Muscle layer of colon (tissue), 2 donors: Measurements from ENCODE around the gene NDE1.
A peak's percentile ranks its signal among the peaks of the same experiment; 100 is the strongest.
"Not testable (repeated sequence)": the region's sequence is repeated elsewhere in the genome, so short reads cannot be mapped to it uniquely, and the experiment has no call there.

Source experiments
- H3K27ac ChIP-seq: one replicate; pipeline ENCODE4 v1.7.0; 2013; ENCODE audit warnings: low read depth, mild to moderate bottlenecking, low read length, moderate library complexity
- H3K27me3 ChIP-seq, 2 donors: one replicate each; pipeline ENCODE4 v1.7.0; 2013; ENCODE audit warnings: low read length in 2 of 2, mild to moderate bottlenecking in 2 of 2; ENCODE audit not compliant: insufficient read depth in 2 of 2, control insufficient read depth in 1 of 2
- H3K36me3 ChIP-seq: one replicate; pipeline ENCODE4 v1.7.0; 2013; ENCODE audit warnings: mild to moderate bottlenecking, low read length; ENCODE audit not compliant: insufficient read depth
- H3K4me1 ChIP-seq: one replicate; pipeline ENCODE4 v1.7.0; 2013; ENCODE audit warnings: mild to moderate bottlenecking, low read length; ENCODE audit not compliant: insufficient read depth
- H3K4me3 ChIP-seq, 2 donors: one replicate each; pipeline ENCODE4 v1.7.0; 2013; ENCODE audit warnings: low read length in 2 of 2, low read depth in 1 of 2, mild to moderate bottlenecking in 1 of 2, moderate library complexity in 1 of 2
- H3K9ac ChIP-seq: one replicate; pipeline ENCODE4 v1.7.0; 2013; ENCODE audit warnings: low read length
- H3K9me3 ChIP-seq: one replicate; pipeline ENCODE4 v1.7.0; 2013; ENCODE audit warnings: mild to moderate bottlenecking, low read length
- donor health status: abdominal sarcoma.
- donor health status: Adenocarcinoma of cecum.

NDE1 gene, protein sequence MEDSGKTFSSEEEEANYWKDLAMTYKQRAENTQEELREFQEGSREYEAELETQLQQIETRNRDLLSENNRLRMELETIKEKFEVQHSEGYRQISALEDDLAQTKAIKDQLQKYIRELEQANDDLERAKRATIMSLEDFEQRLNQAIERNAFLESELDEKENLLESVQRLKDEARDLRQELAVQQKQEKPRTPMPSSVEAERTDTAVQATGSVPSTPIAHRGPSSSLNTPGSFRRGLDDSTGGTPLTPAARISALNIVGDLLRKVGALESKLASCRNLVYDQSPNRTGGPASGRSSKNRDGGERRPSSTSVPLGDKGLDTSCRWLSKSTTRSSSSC

DNA sequence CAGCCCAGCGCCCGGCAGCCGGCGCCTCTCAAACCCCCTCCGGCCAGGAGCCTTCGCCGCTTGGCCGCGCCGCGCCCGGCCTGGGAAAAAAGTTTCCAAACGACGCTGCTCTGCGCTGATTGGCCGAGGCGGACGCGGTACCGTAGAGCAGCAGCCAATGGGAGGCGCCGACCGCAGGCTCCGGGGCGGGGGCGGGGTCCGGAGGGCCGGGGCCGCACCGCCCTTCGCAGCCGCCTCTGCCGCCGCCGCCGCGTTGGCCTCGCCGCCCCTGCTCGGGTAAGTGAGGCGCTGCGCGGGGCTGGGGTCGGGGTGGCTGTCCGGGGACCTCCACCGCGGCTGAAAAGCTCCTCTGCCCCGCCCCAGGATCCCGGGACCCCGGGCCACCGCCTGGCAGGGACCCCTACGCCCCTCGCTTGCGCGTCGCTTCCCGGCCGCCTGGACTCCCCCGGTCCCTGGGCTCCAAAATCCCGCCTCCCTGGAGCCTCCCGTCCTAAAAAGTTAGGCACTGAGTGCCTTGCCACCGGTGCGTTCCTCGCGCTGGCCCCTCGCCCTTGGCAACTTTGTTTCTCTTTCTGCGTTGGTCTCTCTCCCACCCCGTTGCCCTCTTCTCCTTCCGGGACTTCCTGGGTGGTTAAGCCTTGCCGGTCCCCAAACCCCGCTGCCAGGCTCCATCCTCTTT lies at the start of gene NDE1:
Gene NDE1, plus strand, starts transcription at position 227 of the 679 bp plus-strand sequence. CDS start 14,534 bp downstream, outside the sequence.
- peak within 1 kb of the TSS; percentile 95 for H3K27ac ChIP-seq
- H3K4me1 ChIP-seq = peaks cover 30% of the 10 kb centered on the region
- H3K4me3 ChIP-seq = peak within 1 kb of the TSS; percentile 81 to 94
- no peaks in the 10 kb centered on the region for H3K36me3 ChIP-seq
- peak within 1 kb of the TSS; percentile 74 for H3K9ac ChIP-seq
- H3K27me3 ChIP-seq = no peaks in the 10 kb centered on the region
- no peaks in the 10 kb centered on the region for H3K9me3 ChIP-seq

DNA sequence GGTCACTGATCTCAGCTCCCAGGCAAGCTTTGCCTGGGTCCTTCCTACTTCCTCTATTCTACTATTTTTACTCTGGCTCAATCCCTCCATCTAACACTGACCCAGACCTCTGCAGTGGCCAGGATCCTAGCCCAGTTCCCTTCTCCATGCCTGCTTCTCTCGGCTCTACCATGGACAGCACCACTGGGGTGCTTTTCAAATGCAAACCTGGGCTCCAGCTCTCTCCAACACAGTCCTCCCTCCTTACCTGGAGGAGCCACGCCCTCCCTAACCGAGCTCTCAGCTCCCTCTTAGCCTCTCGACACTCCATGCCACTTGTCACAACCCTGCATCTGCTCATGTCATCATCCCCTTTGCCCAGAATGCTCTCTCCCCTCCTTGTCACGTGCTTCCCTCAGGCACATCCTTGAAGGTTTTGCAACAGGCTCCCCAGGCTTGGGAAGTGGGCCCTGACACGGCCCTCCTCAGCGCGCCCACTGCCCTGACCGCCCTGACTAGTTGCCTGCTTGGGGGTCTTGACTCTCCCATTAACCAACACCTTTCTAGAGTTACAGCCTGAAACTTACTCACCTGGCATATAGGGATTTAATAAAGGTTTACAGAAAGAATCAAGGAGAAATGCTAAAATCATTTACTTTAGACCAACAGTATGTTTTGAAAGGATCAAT lies 48.7 kb upstream of the NDE1 start:
- Histone ChIP-seq H3K4me3 (no peak overlapping the region), H3K27ac (no peak overlapping the region), H3K27me3 (no peaks in the 10 kb centered on the region), H3K36me3 (peaks cover 90% of the 10 kb centered on the region), H3K4me1 (no peaks in the 10 kb centered on the region), H3K9me3 (no peaks in the 10 kb centered on the region), H3K9ac (no peak overlapping the region)

DNA sequence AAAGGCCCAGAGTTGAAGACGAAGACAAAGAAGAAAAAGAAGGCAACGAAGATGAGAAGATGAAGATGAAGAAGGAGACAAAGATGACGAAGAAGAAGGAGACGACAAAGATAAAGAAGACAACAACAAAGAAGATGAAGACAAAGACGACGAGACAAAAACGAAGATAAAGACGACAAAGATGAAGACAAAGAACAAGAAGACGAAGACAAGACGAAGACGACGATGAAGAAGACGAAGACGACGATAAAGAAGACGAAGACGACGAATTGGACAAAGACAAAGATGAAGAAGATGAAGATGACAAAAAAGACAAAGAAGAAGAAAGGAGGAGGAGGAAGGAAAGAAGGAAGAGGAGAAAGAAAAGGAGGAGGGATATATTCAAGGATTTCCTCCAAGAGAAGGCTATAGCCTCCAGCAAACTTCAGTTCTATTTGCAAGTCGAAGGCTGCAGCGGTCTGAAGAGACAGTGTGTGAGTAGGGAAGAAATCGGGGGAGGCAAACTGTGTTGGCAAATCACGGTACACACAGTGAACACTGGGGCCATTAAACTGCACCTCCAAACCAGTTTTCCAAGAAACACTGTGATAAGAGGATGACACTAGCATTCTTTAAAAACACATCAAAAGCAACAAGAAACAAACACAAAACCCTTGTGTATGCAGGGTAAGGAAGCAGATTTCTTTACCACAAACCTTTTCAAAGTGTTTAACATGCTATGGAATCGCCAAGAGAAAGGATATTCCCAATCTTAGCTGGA lies 47.6 kb upstream of the NDE1 start:
- no peaks in the 10 kb centered on the region for H3K4me1 ChIP-seq
- no peak overlapping the region for H3K27ac ChIP-seq
- H3K9me3 ChIP-seq = no peaks in the 10 kb centered on the region
- H3K4me3 ChIP-seq = no peak overlapping the region
- H3K9ac ChIP-seq = no peak overlapping the region
- H3K36me3 ChIP-seq = peaks cover 93% of the 10 kb centered on the region
- no peaks in the 10 kb centered on the region for H3K27me3 ChIP-seq

DNA sequence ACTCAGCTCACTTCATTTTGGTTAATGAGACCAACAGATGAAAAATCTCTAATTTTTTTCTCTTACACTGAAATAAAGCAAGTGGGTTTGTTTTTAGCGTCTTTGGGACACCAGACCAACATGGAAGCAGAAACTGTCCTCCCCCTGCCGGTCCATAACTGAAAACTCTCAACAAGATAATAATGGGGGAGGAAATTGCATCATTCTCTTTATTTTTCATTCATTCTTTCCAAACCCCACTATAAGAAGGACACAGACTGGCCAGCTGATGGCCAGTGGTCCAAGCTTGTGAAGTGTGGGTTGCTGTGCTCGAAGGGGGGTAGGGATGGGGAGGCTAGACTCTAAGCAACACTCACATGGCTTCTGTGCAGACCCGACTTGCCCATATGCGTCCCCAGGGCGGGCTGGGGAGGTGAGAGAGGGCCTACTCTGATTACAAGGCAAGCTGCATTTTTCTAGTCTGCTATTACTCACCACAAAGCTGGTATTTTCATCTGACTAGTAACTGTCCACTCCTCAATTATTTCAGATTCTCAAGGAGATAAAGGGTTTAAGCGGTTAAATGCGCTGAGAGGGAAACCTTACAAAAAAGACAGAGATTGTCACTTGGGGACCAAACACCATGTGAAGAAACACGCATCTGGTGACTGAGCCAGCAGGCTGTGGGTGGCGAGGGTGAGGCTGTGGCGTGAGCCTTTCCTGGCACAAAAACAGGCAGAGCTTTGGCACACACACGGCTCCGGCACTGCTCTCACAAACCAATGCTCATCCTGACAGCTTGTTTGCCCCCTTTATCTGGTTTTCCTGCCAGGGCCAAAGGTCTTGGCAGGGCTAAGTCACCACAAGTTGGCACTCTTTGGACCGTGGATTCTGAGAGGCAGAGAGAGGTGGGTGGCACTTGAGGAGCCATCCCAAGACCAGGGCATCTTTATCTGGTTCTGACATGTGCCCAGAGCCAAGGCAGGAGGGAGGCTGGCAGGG lies 45.3 kb upstream of the NDE1 start:
- Histone ChIP-seq H3K9ac (no peak overlapping the region), H3K4me3 (no peak overlapping the region), H3K27me3 (no peaks in the 10 kb centered on the region), H3K27ac (no peak overlapping the region), H3K4me1 (no peaks in the 10 kb centered on the region), H3K9me3 (no peaks in the 10 kb centered on the region), H3K36me3 (peaks cover 89% of the 10 kb centered on the region)

DNA sequence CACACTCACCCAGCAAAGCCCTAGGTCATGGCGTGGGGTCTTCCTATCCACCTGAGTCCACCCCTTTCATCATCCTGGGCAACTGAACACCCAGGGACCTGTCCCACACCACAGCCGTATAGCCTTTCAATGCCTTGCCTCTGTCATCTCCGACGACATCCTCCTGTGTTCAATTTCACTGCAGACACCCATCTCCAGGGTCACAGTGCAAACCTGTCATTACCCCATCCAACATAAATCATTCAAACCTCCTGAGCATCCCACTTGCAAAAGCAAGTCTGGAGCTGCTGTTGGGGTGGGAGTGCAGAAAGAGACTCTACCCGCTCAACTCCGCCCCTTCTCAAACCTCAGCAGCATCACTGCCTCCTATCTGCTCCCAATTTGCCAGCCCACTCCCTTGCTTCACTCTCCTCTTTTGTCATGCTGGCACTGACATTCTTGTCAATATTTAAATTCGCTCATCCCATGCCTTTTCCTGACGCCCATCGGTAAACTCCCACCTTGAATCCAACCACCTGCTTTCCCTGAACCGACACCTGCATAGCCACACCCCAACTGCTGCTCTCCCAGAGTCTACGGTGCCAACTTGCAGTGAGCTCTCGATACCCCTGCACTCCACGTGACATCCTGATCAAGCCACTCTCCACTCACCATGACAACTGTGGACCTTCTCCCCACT lies 44.1 kb upstream of the NDE1 start:
- Histone ChIP-seq H3K9ac (no peak overlapping the region), H3K4me1 (no peaks in the 10 kb centered on the region), H3K27ac (no peak overlapping the region), H3K27me3 (no peaks in the 10 kb centered on the region), H3K4me3 (no peak overlapping the region), H3K9me3 (no peaks in the 10 kb centered on the region), H3K36me3 (peaks cover 85% of the 10 kb centered on the region)

DNA sequence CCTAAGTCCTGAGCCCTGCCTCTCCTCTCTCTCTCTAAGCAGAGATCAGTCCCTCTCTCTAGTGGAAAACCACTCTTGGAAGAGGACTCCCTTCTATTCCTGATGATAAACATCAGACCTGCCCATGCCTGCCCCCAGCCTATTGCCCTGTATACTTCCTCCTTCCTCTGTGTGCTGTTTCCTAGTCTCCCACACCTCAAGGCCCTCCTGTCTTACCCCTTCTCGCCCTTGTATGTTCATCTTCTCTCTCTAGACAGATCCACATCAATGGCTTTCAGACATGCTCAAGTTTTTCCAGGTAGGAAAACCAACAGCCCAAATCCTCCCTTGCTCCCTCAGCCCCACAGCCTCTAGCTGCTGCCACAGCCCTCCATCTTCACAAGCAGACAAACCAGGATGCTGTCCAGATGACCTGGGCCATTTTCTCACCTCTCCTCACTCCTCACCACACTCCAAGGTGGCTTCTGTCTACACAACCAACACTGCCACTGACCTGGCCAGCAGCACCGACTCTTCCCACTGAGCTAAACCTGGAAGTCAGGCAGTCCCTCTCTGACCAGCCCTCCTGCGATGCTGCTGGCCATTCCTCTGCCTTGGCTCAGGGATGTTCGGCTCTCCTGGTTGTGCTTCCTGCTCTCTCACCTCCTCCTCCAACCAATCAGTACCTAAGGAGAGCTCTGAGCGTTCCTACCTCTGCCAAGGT lies 43.4 kb upstream of the NDE1 start:
- Histone ChIP-seq H3K36me3 (peaks cover 82% of the 10 kb centered on the region), H3K9ac (no peak overlapping the region), H3K27me3 (no peaks in the 10 kb centered on the region), H3K4me3 (no peak overlapping the region), H3K9me3 (no peaks in the 10 kb centered on the region), H3K27ac (no peak overlapping the region), H3K4me1 (no peaks in the 10 kb centered on the region)

DNA sequence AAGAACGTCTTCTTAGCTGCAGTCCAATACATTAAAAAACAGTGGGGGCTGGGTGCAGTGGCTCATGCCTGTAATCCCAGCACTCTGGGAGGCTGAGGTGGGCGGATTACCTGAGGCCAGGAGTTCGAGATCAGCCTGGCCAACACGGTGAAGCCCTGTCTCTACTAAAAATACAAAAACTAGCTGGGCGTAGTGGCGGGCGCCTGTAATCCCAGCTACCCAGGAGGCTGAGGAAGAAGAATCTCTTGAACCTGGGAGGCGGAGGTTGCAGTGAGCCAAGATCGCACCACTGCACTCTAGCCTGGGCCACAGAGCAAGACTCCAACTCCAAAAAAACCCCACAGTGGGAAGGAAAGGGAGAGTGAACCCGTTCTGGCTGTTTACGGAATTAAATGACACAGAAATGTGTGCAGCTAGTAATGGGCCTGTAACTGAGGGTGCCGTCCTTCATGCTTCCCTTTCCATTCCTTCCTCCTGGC lies 42.8 kb upstream of the NDE1 start:
- H3K9me3 ChIP-seq, H3K4me3 ChIP-seq, H3K27me3 ChIP-seq, H3K4me1 ChIP-seq, H3K9ac ChIP-seq, H3K27ac ChIP-seq: not testable (repeated sequence)
- H3K36me3 ChIP-seq = peaks cover 82% of the 10 kb centered on the region

DNA sequence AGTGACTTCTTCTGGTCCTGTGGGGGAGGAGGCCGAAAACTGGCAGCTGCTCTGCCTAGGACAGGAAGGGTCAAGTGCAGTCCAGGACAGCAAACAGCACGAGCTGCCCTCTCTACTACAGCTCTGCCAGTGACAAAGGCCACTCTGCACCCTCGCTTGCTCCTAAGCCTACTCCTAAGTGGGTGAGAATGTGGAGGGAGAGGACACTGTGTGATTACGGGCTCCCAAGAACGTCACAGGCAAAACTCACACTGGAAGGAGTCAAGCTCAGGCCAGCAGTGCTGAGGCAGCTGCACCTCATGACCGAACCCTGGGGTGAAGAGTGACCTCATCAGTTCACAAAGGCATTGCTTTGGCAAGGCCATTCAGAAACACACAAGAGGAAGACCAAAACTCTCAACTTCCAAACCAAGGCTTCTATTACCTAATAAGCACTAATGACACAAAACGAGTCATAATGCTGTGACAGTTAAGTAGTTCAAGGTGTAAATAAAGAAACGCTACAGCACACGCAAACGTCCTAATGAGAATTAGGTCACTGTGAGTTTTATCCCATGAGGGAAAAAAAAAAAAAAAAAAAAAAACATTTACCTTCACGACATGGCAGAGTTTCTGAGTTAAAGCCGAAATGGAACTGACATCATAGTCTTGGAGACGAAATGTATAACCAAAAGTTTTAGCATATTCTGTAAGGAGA lies 42.2 kb upstream of the NDE1 start:
- no peak overlapping the region for H3K9ac ChIP-seq
- no peaks in the 10 kb centered on the region for H3K4me1 ChIP-seq
- no peaks in the 10 kb centered on the region for H3K9me3 ChIP-seq
- peaks cover 82% of the 10 kb centered on the region for H3K36me3 ChIP-seq
- H3K27me3 ChIP-seq = no peaks in the 10 kb centered on the region
- no peak overlapping the region for H3K4me3 ChIP-seq
- H3K27ac ChIP-seq = no peak overlapping the region

DNA sequence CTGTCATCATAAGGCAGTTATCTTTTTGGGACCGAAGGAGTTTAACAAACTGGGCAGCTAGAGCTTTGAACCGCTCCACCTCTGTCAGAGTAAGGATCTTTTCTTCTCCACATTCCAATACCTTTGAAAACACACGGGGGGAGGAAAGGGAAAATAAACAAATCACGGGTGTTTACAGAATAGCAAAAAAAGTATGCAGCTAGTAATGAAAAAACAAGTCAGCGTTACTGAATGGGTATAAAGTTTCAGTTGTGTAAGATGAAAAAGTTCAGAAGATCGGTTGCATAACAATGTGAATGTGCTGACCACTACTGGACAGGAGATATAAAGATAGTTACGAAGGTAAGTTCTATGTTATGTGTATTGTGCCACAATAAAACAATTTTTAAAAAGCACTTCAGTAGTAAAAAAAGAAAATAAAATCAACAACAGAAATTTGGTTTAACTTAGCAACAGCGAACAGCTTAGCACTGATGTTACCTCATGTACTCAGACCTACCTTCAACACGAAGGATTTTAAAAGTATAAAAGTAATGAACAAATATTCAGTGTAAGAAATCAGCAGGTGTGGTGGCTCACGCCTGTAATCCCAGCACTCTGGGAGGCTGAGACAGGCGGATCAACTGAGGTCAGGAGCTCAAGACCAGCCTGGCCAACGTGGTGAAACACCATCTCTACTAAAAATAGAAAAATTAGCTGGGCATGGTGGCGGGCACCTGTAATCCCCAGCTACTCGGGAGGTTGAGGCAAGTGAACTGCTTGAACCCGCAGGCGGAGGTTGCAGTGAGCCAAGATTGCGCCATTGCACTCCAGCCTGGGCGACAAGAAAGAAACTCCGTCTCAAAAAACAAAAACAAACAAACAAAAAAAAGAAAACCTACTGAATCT lies 41.4 kb upstream of the NDE1 start:
- no peak overlapping the region for H3K27ac ChIP-seq
- H3K9me3 ChIP-seq = no peaks in the 10 kb centered on the region
- peaks cover 77% of the 10 kb centered on the region for H3K36me3 ChIP-seq
- no peak overlapping the region for H3K9ac ChIP-seq
- no peaks in the 10 kb centered on the region for H3K4me1 ChIP-seq
- H3K4me3 ChIP-seq = no peak overlapping the region
- no peaks in the 10 kb centered on the region for H3K27me3 ChIP-seq
